GM12873 (cell line): ENCODE measurements around the gene CARMIL3.

Source experiments
- TF ChIP-seq, protein P1 (sequence below): IDR thresholded peaks from 2 replicates; pipeline ENCODE4 v1.5.1; 2012; ENCODE audit warnings: low read depth, mild to moderate bottlenecking, moderate library complexity, low read length, control low read depth; ENCODE audit not compliant: insufficient read depth; ENCODE audit errors: missing control alignments

The CARMIL3 gene

DNA sequence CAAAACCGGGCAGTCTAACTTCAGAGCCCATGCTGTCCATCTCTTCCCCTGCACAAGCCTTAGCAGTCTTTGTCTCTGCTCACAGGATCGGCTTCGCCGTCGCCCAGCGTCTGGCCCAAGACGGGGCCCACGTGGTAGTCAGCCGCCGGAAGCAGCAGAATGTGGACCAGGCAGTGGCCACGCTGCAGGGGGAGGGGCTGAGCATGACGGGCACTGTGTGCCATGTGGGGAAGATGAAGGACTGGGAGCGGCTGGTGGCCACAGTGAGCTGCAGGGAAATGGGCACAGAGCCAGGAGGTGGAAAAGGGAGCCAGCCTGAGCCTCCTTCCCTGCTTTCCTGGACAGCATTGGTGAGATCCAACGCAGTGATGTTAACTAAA is 14.2 kb upstream of the CARMIL3 start:
- TF ChIP-seq, protein P1, sequence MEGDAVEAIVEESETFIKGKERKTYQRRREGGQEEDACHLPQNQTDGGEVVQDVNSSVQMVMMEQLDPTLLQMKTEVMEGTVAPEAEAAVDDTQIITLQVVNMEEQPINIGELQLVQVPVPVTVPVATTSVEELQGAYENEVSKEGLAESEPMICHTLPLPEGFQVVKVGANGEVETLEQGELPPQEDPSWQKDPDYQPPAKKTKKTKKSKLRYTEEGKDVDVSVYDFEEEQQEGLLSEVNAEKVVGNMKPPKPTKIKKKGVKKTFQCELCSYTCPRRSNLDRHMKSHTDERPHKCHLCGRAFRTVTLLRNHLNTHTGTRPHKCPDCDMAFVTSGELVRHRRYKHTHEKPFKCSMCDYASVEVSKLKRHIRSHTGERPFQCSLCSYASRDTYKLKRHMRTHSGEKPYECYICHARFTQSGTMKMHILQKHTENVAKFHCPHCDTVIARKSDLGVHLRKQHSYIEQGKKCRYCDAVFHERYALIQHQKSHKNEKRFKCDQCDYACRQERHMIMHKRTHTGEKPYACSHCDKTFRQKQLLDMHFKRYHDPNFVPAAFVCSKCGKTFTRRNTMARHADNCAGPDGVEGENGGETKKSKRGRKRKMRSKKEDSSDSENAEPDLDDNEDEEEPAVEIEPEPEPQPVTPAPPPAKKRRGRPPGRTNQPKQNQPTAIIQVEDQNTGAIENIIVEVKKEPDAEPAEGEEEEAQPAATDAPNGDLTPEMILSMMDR = no peak

GRCh38 chr14:24038686-24039085 is 13.1 kb upstream of the CARMIL3 start:
- TF ChIP-seq, protein P1 = no peak

GRCh38 chr14:24040692-24041091 is 11.1 kb upstream of the CARMIL3 start:
- TF ChIP-seq, protein P1 = no peak

DNA sequence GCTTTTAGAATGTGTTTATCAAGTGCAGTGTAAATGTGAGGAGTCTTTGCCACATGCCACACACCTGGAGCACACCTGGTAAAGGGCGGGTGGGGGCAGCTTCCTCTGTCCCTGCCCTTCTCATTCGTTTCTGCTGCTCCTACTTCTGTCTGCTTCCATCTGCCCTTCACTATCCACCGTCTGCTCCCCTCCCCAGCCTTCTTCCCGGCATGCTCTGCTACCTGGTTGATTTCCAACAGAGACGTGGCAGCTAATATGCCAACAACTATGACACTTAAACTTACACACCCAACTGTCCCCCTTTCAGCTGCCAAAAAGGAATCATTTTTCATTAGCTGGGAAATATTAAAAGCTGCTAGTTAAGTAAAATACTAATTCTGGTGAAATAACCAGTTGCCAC is 9.1 kb upstream of the CARMIL3 start:
- TF ChIP-seq, protein P1 = no peak

DNA sequence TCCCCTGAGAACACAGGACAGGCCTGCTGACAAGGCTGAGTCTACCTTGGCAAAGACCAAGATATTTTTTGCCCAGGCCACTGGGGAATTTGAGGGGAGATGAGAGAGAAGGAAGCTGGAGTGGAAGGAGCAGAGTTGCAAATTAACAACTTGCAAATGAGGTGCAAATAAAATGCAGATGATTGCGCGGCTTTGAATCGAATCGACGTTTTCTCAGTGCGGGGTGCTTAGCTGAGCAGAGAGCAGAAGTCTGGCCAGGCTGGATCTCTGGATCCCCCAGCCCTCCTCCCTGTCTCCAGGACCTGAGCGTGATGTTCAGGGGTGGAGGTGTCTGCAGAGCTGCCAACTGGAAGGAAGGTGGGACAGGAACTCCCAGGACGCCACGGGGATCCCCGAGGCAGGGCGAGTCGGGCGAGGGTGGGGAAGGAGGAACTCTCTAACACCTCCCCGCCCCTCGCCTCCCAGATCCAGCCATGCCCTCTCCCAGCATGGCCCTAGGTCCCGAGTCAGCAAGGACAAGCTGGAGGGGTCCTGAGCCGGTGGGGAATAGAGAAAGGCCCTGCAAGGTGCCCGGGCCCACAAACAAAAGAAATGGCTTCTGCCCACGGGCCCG is 527 bp upstream of the CARMIL3 start:
- TF ChIP-seq, protein P1 = no peak

DNA sequence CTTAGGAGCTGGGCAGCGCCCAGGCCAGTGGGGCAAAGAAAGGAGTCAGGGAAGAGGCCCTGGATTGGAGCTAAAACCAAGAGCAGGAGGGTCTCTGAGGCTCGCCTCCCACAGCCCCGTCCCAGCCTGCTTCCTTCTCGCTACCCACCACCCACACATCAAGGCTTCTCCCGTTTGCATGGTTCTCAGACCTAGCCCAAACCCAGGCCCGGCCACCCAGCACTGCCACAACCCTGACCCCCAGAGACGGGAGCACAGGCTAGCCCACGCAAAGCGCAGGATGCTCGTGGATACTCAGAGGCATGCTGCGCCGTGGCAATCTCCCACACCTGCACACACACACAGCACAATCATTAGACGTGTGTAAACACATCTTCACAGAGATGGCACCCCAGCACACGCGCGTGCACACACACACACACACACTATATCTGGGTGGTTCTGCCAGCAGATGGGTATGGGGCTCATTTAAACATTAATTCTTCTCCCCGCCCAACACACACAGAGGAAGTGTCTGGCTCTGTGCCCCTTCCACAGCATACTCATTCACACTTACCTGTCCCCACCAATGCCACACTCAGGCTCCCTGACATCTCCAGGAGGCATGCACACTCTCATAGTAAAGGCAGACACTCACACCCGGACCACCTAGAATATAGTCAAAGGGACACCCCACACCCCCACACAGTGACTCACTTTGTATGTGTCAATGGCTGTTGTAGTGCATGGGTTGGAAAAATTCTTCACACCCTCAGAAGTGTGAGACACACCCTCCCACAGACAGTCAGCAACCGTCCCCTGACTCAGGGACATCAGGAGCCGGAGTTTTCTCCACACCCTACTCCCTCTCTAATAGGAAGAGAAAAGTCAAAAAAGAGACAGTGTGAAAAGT is 1.1 kb downstream of the CARMIL3 start:
- TF ChIP-seq, protein P1 = no peak

GRCh38 chr14:24053548-24054323 is 1.9 kb downstream of the CARMIL3 start:
- TF ChIP-seq, protein P1 = no peak
